GM12878 (cell line): Measurements from ENCODE around the gene BBS9. TPM values are rescaled to one million over a fixed set of nuclear protein-coding genes. Genes with fewer than 3 reads are reported as not detected.

Experiments
- ATAC-seq: fragments of 200-7000 bp; cut with Tn5 transposase; 3 replicates; pipeline ENCODE4 v1.9.1; 2020; ENCODE audit warnings: mild to moderate bottlenecking, moderate library complexity
- BruUV-seq: library from RNA; stranded (reverse); fragments of 400-500 nt; replicated peaks from 2 replicates; lab custom pipeline; 2021; lab: Mats Ljungman, UMichigan
- CTCF ChIA-PET: fragments of 300-600 bp; sonication (Branson Sonifier 250); formaldehyde crosslinking; extraction: SDS; loops from one replicate; lab custom pipeline; 2021; ENCODE audit warnings: inconsistent platforms; lab: Yijun Ruan, JAX
- POLR2A ChIA-PET: fragments of 350-600 bp; formaldehyde crosslinking; extraction: SDS; loops from one replicate; lab custom pipeline; 2021; ENCODE audit warnings: inconsistent platforms; lab: Charles Lee
- RAD21 ChIA-PET: fragments of 300-600 bp; sonication (Branson Sonifier 250); formaldehyde crosslinking; loops from one replicate; lab custom pipeline; 2023; ENCODE audit warnings: antibody characterized with exemption; ENCODE audit not compliant: unreplicated experiment; lab: Charles Lee
- SMC1A ChIA-PET: fragments of 300-600 bp; sonication (Branson Sonifier 250); formaldehyde crosslinking; loops from one replicate; lab custom pipeline; 2023; ENCODE audit not compliant: unreplicated experiment, uncharacterized antibody; lab: Charles Lee
- DNase-seq: peaks from one replicate; pipeline ENCODE4 v3.0.0-alpha.2; 2011; ENCODE audit warnings: low read depth, low spot score
- FAIRE-seq: peaks from 3 replicates; lab custom pipeline; 2011; peaks lifted over from hg19 to GRCh38; lab: Jason Lieb, UNC
- H2AFZ ChIP-seq: 2 replicates; pipeline ENCODE4 v1.6.0; 2011; ENCODE audit warnings: low read depth, low read length, control low read depth; ENCODE audit not compliant: control insufficient read depth
- H3K27ac ChIP-seq: 2 replicates; pipeline ENCODE4 v1.5.1; 2011; ENCODE audit warnings: control low read depth; ENCODE audit not compliant: control insufficient read depth, insufficient read depth
- H3K27me3 ChIP-seq, 2 experiments: replicated peaks in 1 of 2; 2 replicates each; pipeline versions ENCODE4 v1.6.0 to v1.6.1; 2011; ENCODE audit warnings: low read length in 1 of 2; ENCODE audit not compliant: control insufficient read depth in 2 of 2, insufficient read depth in 2 of 2
- H3K36me3 ChIP-seq, 2 experiments: 2 replicates each; pipeline ENCODE4 v1.5.1; 2011; ENCODE audit warnings: low read length in 1 of 2; ENCODE audit not compliant: control insufficient read depth in 2 of 2, insufficient read depth in 2 of 2
- H3K4me1 ChIP-seq: 2 replicates; pipeline ENCODE4 v1.6.1; 2011; ENCODE audit warnings: mild to moderate bottlenecking, low read length, moderate library complexity, mixed read lengths; ENCODE audit not compliant: control insufficient read depth, insufficient read depth
- H3K4me2 ChIP-seq: 2 replicates; pipeline ENCODE4 v1.6.0; 2011; ENCODE audit warnings: control low read depth; ENCODE audit not compliant: control insufficient read depth, insufficient read depth
- H3K4me3 ChIP-seq: fragments of 200-600 bp; sonication (generic); 2 replicates; pipeline ENCODE4 v1.5.1; 2016
- H3K79me2 ChIP-seq: 2 replicates; pipeline ENCODE4 v1.6.0; 2011; ENCODE audit warnings: low read length; ENCODE audit not compliant: control insufficient read depth, insufficient read depth
- H3K9ac ChIP-seq: 2 replicates; pipeline ENCODE4 v1.8.0; 2011; ENCODE audit warnings: low read length, control low read depth, mixed read lengths; ENCODE audit not compliant: control insufficient read depth, insufficient read depth
- H3K9me3 ChIP-seq: replicated peaks from 3 replicates; pipeline ENCODE4 v1.5.1; 2011; ENCODE audit warnings: mild to moderate bottlenecking, low read length; ENCODE audit not compliant: control insufficient read depth, insufficient read depth
- H4K20me1 ChIP-seq: 2 replicates; pipeline ENCODE4 v1.6.0; 2011; ENCODE audit not compliant: control insufficient read depth, insufficient read depth
- E2F8 ChIP-seq: fragments of 450-650 bp; IDR thresholded peaks from 2 replicates; pipeline ENCODE4 v1.6.1; 2018; ENCODE audit warnings: mild to moderate bottlenecking, low read depth, moderate library complexity; ENCODE audit not compliant: partially characterized antibody
- GATAD2B ChIP-seq: fragments of 450-650 bp; conservative IDR thresholded peaks from 2 replicates; pipeline ENCODE4 v1.6.1; 2017; ENCODE audit warnings: low read depth, mild to moderate bottlenecking, moderate library complexity
- MAX ChIP-seq: IDR thresholded peaks from 2 replicates; pipeline ENCODE4 v1.6.1; 2012; ENCODE audit warnings: low read depth, low read length, improper control_type of control experiment
- PRDM15 ChIP-seq: fragments of 450-650 bp; formaldehyde crosslinking; IDR thresholded peaks from 2 replicates; pipeline ENCODE4 v1.4.0; 2020; ENCODE audit warnings: mild to moderate bottlenecking, moderate library complexity
- SMAD1 ChIP-seq: fragments of 450-650 bp; IDR thresholded peaks from 2 replicates; pipeline ENCODE4 v1.6.1; 2018; ENCODE audit warnings: mild to moderate bottlenecking, low read depth; ENCODE audit not compliant: partially characterized antibody
- SREBF1 ChIP-seq: IDR thresholded peaks from 2 replicates; pipeline ENCODE4 v1.6.1; 2012; ENCODE audit warnings: mild to moderate bottlenecking, low read length
- SREBF2 ChIP-seq: IDR thresholded peaks from 2 replicates; pipeline ENCODE4 v1.6.1; 2012; ENCODE audit warnings: mild to moderate bottlenecking, low read length
- YY1 ChIP-seq: IDR thresholded peaks from 2 replicates; pipeline ENCODE4 v1.6.1; 2011; ENCODE audit warnings: low read depth, mild to moderate bottlenecking, low read length
- ZSCAN29 ChIP-seq: fragments of 450-650 bp; IDR thresholded peaks from 2 replicates; pipeline ENCODE4 v1.6.1; 2017; ENCODE audit warnings: mild to moderate bottlenecking, moderate library complexity
- WGBS: methylation state at CpG from one replicate; pipeline ENCODE4 v1.1.6; 2016; ENCODE audit warnings: low lambda C conversion rate; ENCODE audit not compliant: insufficient replicate concordance, insufficient coverage; ENCODE audit errors: missing lambda C conversion rate; 5-methylcytosine and 5-hydroxymethylcytosine counted together
- in situ Hi-C: fragments of 300-500 bp; cut with MboI; formaldehyde crosslinking; loops from 9 replicates; pipeline ENCODE4 v1.14.3; 2018; ENCODE audit warnings: mixed read lengths
- intact Hi-C: fragments of 100-400 bp; cut with micrococcal nuclease; formaldehyde crosslinking; loops from one replicate; pipeline ENCODE4 v1.14.2; 2022; ENCODE audit not compliant: unreplicated experiment
- polyA plus RNA-seq, 11 experiments: library from polyadenylated mRNA; depleted of rRNA in 4 of 11; unstranded in 6 of 11; stranded (reverse) in 5 of 11; fragments of >200 nt; fragmentation: Nextera tagmentation in 4 of 11; fragmentation: Illumina TruSeq in 1 of 11; extraction: Ambion mirVana in 4 of 11; extraction: Trizol in 1 of 11; gene quantifications; 1 replicate in 1 of 11; 2 replicates in 10 of 11; pipeline versions ENCODE4 v1.2.1 to v1.2.3, GENCODE V29; 2011 to 2016; ENCODE audit warnings: inconsistent platforms in 2 of 11, missing spikeins in 2 of 11, low read depth in 1 of 11
- total RNA-seq, 4 experiments: library from RNA; depleted of rRNA in 3 of 4; stranded (reverse); fragments of >200 nt in 3 of 4; fragmentation: Illumina TruSeq in 1 of 4; extraction: Trizol in 1 of 4; gene quantifications; 2 replicates each; pipeline versions ENCODE4 v1.2.1 to v1.2.3, GENCODE V29; 2013 to 2021
- TF ChIP-seq, protein P1 (sequence below): IDR thresholded peaks from 2 replicates; pipeline ENCODE4 v1.6.1; 2012; ENCODE audit warnings: low read depth, low read length, improper control_type of control experiment
- TF ChIP-seq, protein P2 (sequence below): fragments of 450-650 bp; IDR thresholded peaks from 2 replicates; pipeline ENCODE4 v1.6.1; 2018; ENCODE audit warnings: borderline replicate concordance, mild to moderate bottlenecking; ENCODE audit not compliant: partially characterized antibody
- TF ChIP-seq, protein P3 (sequence below): IDR thresholded peaks from 2 replicates; pipeline ENCODE4 v1.6.1; 2012; ENCODE audit warnings: low read length, inconsistent platforms

The BBS9 gene
- total and polyA plus RNA-seq, 10 of the 15 experiments (the other 5 are each of a cell fraction or from before 2014, with no cell fraction given), result 1.2 to 5.6 (median 2.3) TPM

DNA sequence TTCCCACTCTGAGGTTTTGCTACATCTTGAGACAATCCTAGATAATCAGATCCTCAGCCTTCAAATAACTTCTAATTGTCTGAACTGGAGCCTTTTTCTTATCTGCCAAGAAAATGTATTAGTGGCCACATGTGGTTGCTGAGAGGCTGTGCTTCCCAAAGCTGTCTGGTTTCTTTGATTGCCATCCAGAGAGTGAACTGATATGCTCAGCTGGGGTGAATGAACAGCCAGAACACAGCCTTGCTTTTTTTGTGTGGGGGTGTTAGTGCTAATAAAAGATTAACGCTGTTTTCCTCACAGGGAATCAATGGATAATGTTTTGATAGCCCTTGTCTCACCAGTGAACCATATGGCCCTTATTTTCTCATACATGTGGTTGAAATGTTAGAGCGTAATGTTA, 66.9 kb downstream of the BBS9 start:
- no peak for FAIRE-seq
- Histone ChIP-seq H3K27me3 (no peaks in the 10 kb centered on the region), H2AFZ (no peak overlapping the region), H3K4me2 (no peak overlapping the region), H3K4me3 (no peak overlapping the region), H3K9ac (no peak overlapping the region), H3K4me1 (peaks cover 6% of the 10 kb centered on the region), H3K27ac (no peak overlapping the region), H4K20me1 (no peaks in the 10 kb centered on the region), H3K36me3 (no peaks in the 10 kb centered on the region), H3K9me3 (no peaks in the 10 kb centered on the region; the same call in 2 of the 3 replicates), H3K79me2 (no peaks in the 10 kb centered on the region)
- 90% methylated on average over 2 of the region's 2 CpGs for WGBS
- ChIA-PET CTCF (no interaction called here), SMC1A (interaction anchor here (2.0 kb wide), 1 partner anchor 11 kb away, joined by 8 read pairs; no protein-coding TSS in a partner anchor), RAD21 (no interaction called here), POLR2A (no interaction called here)
- ATAC-seq, result no peak
- no peak for DNase-seq
- no TSS peak for BruUV-seq
- intact Hi-C loops (no loop called here), in situ Hi-C loops (no loop called here)
- TF ChIP-seq YY1 (no peak), SMAD1 (no peak), ZSCAN29 (no peak), SREBF2 (no peak), MAX (no peak), PRDM15 (CRISPR knock-in tag) (no peak), GATAD2B (no peak), E2F8 (no peak), SREBF1 (no peak)
- TF ChIP-seq, protein P1, sequence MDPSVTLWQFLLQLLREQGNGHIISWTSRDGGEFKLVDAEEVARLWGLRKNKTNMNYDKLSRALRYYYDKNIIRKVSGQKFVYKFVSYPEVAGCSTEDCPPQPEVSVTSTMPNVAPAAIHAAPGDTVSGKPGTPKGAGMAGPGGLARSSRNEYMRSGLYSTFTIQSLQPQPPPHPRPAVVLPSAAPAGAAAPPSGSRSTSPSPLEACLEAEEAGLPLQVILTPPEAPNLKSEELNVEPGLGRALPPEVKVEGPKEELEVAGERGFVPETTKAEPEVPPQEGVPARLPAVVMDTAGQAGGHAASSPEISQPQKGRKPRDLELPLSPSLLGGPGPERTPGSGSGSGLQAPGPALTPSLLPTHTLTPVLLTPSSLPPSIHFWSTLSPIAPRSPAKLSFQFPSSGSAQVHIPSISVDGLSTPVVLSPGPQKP, result no peak
- TF ChIP-seq, protein P2, sequence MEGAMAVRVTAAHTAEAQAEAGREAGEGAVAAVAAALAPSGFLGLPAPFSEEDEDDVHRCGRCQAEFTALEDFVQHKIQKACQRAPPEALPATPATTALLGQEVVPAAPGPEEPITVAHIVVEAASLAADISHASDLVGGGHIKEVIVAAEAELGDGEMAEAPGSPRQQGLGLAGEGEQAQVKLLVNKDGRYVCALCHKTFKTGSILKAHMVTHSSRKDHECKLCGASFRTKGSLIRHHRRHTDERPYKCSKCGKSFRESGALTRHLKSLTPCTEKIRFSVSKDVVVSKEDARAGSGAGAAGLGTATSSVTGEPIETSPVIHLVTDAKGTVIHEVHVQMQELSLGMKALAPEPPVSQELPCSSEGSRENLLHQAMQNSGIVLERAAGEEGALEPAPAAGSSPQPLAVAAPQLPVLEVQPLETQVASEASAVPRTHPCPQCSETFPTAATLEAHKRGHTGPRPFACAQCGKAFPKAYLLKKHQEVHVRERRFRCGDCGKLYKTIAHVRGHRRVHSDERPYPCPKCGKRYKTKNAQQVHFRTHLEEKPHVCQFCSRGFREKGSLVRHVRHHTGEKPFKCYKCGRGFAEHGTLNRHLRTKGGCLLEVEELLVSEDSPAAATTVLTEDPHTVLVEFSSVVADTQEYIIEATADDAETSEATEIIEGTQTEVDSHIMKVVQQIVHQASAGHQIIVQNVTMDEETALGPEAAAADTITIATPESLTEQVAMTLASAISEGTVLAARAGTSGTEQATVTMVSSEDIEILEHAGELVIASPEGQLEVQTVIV, result no peak
- TF ChIP-seq, protein P3, sequence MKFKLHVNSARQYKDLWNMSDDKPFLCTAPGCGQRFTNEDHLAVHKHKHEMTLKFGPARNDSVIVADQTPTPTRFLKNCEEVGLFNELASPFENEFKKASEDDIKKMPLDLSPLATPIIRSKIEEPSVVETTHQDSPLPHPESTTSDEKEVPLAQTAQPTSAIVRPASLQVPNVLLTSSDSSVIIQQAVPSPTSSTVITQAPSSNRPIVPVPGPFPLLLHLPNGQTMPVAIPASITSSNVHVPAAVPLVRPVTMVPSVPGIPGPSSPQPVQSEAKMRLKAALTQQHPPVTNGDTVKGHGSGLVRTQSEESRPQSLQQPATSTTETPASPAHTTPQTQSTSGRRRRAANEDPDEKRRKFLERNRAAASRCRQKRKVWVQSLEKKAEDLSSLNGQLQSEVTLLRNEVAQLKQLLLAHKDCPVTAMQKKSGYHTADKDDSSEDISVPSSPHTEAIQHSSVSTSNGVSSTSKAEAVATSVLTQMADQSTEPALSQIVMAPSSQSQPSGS, result no peak
